C4-2B (cell line): Measurements from ENCODE around the gene CDH23.

ENCODE experiments used
- H3K27ac ChIP-seq: fragments of 450-650 bp; 2 replicates; pipeline ENCODE4 v1.5.1; 2017
- ZFX ChIP-seq: fragments of 450-650 bp; IDR thresholded peaks from 2 replicates; pipeline ENCODE4 v1.6.1; 2017
- TF ChIP-seq, protein P1 (sequence below): fragments of 450-650 bp; conservative IDR thresholded peaks from 2 replicates; pipeline ENCODE4 v1.5.1; 2017; ENCODE audit warnings: mild to moderate bottlenecking

CDH23 gene

DNA sequence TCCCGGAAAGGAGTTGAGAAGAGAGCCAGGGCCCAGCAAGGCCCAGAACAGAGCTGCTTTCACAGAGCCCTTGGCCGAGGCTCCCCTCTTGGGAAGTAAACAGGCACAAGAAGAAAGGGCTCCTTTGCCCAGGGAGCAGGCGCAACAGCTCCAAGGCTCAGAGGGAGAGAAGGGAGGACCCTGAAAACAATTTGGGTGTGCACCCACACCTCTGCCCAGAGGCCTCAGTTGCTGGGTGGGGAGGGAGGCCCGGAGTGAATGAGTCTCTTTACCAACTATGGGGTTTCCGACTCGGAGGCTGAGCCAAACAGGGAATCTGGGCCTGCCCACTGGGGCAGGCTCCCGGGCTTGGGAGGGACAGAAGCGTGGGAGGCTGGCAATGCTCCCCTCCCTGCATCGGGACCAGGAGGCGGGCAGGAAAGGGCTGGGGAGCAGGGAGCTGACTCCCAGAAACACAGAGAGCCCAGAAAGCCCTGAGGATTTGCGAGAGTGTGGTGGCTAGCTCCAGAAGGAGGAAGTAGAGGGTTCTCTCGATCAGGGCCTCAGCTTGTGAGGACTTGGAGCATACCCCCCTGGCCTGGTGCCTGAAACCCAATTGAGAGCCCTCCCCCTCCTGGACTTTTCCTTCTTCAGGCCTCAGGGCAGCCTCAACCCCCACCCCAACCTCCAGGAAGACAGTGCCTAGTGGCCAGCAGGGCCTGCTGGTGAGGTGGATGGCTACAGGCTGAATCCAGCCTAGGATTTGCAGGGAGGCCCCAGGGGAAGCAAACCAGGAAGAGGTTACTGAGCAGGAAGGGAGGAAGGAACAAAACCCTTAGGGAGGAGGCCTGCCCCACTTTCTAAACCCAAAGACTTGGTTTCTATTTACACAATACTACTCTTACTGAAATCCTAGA, 316.7 kb downstream of the CDH23 start:
- TF ChIP-seq, protein P1, sequence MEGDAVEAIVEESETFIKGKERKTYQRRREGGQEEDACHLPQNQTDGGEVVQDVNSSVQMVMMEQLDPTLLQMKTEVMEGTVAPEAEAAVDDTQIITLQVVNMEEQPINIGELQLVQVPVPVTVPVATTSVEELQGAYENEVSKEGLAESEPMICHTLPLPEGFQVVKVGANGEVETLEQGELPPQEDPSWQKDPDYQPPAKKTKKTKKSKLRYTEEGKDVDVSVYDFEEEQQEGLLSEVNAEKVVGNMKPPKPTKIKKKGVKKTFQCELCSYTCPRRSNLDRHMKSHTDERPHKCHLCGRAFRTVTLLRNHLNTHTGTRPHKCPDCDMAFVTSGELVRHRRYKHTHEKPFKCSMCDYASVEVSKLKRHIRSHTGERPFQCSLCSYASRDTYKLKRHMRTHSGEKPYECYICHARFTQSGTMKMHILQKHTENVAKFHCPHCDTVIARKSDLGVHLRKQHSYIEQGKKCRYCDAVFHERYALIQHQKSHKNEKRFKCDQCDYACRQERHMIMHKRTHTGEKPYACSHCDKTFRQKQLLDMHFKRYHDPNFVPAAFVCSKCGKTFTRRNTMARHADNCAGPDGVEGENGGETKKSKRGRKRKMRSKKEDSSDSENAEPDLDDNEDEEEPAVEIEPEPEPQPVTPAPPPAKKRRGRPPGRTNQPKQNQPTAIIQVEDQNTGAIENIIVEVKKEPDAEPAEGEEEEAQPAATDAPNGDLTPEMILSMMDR: no peak
- TF ChIP-seq ZFX: no peak
- H3K27ac ChIP-seq: no peak overlapping the region

DNA sequence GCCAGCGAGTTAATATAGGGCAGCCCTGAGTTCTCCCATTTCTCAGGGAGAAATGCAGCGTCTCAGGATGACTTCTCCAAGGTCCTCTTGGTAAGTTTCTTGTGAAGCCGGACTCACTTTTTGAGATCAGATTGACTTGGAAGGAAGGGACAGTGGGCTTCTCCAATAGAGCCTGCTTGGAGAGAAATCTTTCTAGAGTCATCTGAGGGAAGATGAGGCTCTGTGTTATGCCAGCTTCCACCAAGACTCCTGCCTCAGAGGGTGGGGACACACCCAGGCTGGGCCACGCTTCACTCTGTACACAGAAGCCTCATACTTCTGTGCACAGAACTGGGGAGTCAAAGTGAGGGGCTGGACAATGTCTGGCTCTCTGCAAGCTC, 317.3 kb downstream of the CDH23 start:
- TF ChIP-seq, protein P1: no peak
- TF ChIP-seq ZFX: no peak

DNA sequence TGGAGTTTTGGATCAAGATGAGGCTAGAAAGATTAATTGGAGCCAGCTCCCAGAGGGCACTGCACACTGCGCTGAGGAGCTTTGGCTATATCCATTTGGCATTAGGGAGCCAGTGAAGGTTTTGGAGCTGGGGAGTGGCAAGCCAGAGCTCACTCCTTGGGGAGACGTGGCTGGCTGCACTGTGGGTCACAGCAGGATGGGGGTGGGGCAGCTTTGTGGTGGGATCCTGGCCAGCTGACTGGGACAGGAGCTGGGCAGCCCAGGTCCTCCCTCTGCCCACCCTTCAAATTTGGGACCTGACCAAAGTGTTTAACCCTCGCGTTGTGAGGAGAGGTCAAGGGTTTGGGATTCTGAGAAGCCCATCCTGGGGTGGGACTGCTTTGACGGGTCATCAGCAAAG, 317.9 kb downstream of the CDH23 start:
- TF ChIP-seq ZFX: no peak
- TF ChIP-seq, protein P1: no peak
- H3K27ac ChIP-seq: no peak overlapping the region

More for the DNA sequence above, 317.3 kb downstream of the CDH23 start:
- H3K27ac ChIP-seq: no peak overlapping the region

DNA sequence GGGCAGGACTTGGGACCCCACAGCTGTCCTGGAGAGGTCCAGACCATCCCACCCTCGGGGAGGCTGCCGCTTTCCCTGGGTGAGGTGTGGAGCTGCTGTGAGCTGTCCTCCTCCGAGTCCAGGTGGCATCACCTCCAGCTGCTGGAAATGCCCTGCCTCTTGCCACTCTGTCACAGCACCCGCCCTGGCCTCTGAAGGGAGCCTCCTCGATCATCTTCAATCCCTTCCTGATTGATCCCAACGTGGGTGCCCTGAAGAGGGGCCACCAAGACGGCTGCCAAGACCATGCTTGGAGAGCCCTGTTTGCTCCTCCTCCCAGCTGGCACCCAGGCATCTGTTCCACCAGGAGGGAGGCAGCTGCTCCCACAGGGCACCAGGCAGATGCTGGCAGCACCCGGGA, 318.3 kb downstream of the CDH23 start:
- no peak for TF ChIP-seq ZFX
- TF ChIP-seq, protein P1: no peak
- no peak overlapping the region for H3K27ac ChIP-seq

DNA sequence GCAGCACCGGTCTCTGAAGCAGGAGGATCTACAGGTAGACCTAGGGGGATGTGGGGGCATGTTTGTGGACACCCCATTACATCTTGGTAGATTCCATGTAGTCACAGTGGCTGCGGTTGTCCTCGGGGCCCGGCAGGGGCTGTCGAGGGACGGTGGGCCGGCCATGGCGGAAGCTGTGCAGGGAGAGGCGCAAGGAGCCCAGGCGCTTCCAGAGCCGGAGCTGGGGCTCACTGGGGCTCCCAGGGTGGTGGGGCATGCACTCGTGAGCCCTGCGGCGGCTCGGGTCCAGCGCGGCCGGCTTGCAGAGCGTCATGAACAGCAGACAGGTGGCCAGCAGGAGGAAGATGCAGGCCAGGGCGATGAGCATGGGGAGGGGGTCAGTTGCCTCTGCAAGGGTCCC, 319.1 kb downstream of the CDH23 start:
- no peak overlapping the region for H3K27ac ChIP-seq
- TF ChIP-seq, protein P1: no peak
- TF ChIP-seq ZFX: no peak

DNA sequence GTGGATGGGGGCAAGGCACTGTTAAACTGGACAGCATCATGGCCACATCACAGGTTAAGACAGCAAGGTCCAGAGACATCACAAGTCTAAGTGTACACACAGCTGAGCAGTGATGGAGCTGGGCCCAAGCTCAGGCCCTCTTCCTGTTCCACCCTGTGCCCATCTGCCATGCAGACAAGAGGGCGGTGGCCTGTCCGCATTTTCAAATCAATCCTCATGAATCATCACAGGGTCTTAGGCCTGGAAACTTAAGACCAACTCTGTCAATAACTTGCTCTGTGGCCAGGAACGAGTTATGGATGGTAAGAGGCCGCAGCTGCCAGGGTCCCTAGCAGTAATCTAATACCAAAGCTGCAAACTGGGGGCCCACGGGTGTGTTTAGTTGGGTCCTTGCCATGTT, 319.7 kb downstream of the CDH23 start:
- no peak overlapping the region for H3K27ac ChIP-seq
- TF ChIP-seq, protein P1: no peak
- TF ChIP-seq ZFX: no peak

DNA sequence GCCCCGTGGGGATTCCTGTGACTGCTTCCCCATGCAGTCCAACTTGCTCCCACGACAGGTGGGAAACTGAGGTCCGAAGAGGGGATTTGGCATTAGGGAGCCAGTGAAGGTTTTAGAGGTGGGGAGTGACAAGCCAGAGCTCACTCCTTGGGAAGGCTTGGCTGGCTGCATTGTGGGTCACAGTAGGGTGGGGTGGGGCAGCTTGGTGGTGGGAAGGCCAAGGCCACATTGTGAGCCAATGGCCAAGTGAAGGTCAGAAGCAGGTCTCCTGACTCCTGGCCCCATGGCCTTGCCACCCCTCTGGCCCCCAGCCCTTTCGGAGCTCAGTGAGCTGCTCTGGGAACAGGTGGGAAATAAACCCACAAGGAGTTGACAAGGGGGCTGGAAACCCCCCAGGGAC, 320.3 kb downstream of the CDH23 start:
- TF ChIP-seq, protein P1: no peak
- no peak overlapping the region for H3K27ac ChIP-seq
